K562 (cell line): ENCODE results near the gene MRGPRF. TPM values are rescaled to one million over a fixed set of nuclear protein-coding genes. Genes with fewer than 3 reads are reported as not detected.

ENCODE experiments used
- ATAC-seq: fragments of 200-7000 bp; cut with Tn5 transposase; 3 replicates; pipeline ENCODE4 v1.9.1; 2020; ENCODE audit warnings: moderate library complexity
- BruUV-seq: library from RNA; stranded (reverse); fragments of 400-500 nt; replicated peaks from 2 replicates; lab custom pipeline; 2021; lab: Mats Ljungman, UMichigan
- CTCF ChIA-PET: fragments of 300-600 bp; formaldehyde crosslinking; extraction: SDS; loops from one replicate; lab custom pipeline; 2021; ENCODE audit warnings: low intra/inter-chr PET ratio; lab: Yijun Ruan, JAX
- POLR2A ChIA-PET: fragments of 300-600, 350-650 bp; sonication (Branson Sonifier 250); formaldehyde crosslinking; extraction: SDS; loops from one replicate; lab custom pipeline; 2021; ENCODE audit warnings: antibody characterized with exemption, inconsistent platforms; lab: Yijun Ruan, JAX
- DNase-seq, 4 experiments: peaks; one replicate each; pipeline versions ENCODE4 v3.0.0 to v3.0.0-alpha.2; 2011 to 2018; ENCODE audit warnings: low spot score in 3 of 4, mixed read lengths in 3 of 4; ENCODE audit errors: extremely low read depth in 1 of 4
- FAIRE-seq: peaks from 2 replicates; lab custom pipeline; 2011; peaks lifted over from hg19 to GRCh38; lab: Jason Lieb, UNC
- H2AFZ ChIP-seq: 2 replicates; pipeline ENCODE4 v1.6.0; 2011; ENCODE audit warnings: low read depth, low read length, control low read depth, inconsistent platforms
- H3K27ac ChIP-seq: fragments of 200-600 bp; 3 replicates; pipeline ENCODE4 v1.8.0; 2011; ENCODE audit warnings: low read depth, mild to moderate bottlenecking, control low read depth, inconsistent platforms, low read length, moderate library complexity, mixed read lengths; ENCODE audit errors: extremely low read depth
- H3K27me3 ChIP-seq, 2 experiments: fragments of 300-600 bp in 1 of 2; 2 replicates in 1 of 2; 3 replicates in 1 of 2; pipeline versions ENCODE4 v1.6.0 to v1.8.0; 2011; ENCODE audit warnings: inconsistent platforms in 2 of 2, low read length in 2 of 2, mild to moderate bottlenecking in 1 of 2, mixed read lengths in 1 of 2, moderate library complexity in 1 of 2; ENCODE audit not compliant: control insufficient read depth in 2 of 2, insufficient read depth in 2 of 2
- H3K36me3 ChIP-seq: fragments of 300-600 bp; 3 replicates; pipeline ENCODE4 v1.8.0; 2011; ENCODE audit warnings: mild to moderate bottlenecking, low read length, inconsistent platforms; ENCODE audit not compliant: control insufficient read depth, insufficient read depth
- H3K4me1 ChIP-seq, 2 experiments: fragments of 200-600 bp in 1 of 2; replicated peaks in 1 of 2; 2 replicates in 1 of 2; 3 replicates in 1 of 2; pipeline versions ENCODE4 v1.5.1 to v1.8.0; 2011; ENCODE audit warnings: inconsistent platforms in 2 of 2, low read length in 2 of 2, mild to moderate bottlenecking in 1 of 2, mixed read lengths in 1 of 2, moderate library complexity in 1 of 2; ENCODE audit not compliant: control insufficient read depth in 2 of 2, insufficient read depth in 2 of 2
- H3K4me2 ChIP-seq: 2 replicates; pipeline ENCODE4 v1.6.1; 2011; ENCODE audit warnings: low read length, control low read depth, inconsistent platforms, mixed read lengths; ENCODE audit not compliant: insufficient read depth
- H3K4me3 ChIP-seq: fragments of 200-600 bp; sonication (generic), shearing (Covaris generic); 2 replicates; pipeline ENCODE4 v1.5.1; 2016; ENCODE audit warnings: control low read depth, inconsistent platforms
- H3K79me2 ChIP-seq: fragments of 200-600 bp; 3 replicates; pipeline ENCODE4 v1.8.0; 2011; ENCODE audit warnings: low read length, inconsistent platforms; ENCODE audit not compliant: control insufficient read depth, insufficient read depth
- H3K9ac ChIP-seq, 2 experiments: 2 replicates each; pipeline versions ENCODE4 v1.6.0 to v1.6.1; 2011; ENCODE audit warnings: low read depth in 2 of 2, low read length in 2 of 2, control low read depth in 1 of 2, inconsistent platforms in 1 of 2, mild to moderate bottlenecking in 1 of 2, mixed read lengths in 1 of 2; ENCODE audit not compliant: insufficient read depth in 1 of 2
- H3K9me1 ChIP-seq: one replicate; pipeline ENCODE4 v1.6.0; 2011; ENCODE audit warnings: inconsistent platforms, mild to moderate bottlenecking, low read length, moderate library complexity; ENCODE audit not compliant: control insufficient read depth, insufficient read depth
- H3K9me3 ChIP-seq: replicated peaks from 2 replicates; pipeline ENCODE4 v1.5.1; 2011; ENCODE audit warnings: low read depth, low read length, inconsistent platforms; ENCODE audit not compliant: control insufficient read depth, insufficient read depth
- H4K20me1 ChIP-seq: replicated peaks from 2 replicates; pipeline ENCODE4 v1.6.1; 2011; ENCODE audit warnings: low read length, inconsistent platforms, mixed read lengths; ENCODE audit not compliant: control insufficient read depth, insufficient read depth
- PCBP2 ChIP-seq: fragments of 200-400 bp; formaldehyde crosslinking; IDR thresholded peaks from 2 replicates; pipeline ENCODE4 v1.6.1; 2018; ENCODE audit warnings: low read length, low read depth, mild to moderate bottlenecking, moderate library complexity; ENCODE audit not compliant: poor library complexity, severe bottlenecking
- PKNOX1 ChIP-seq: fragments of 450-650 bp; IDR thresholded peaks from 2 replicates; pipeline ENCODE4 v1.6.1; 2016
- WGBS: fragments of 100-300 bp; shearing (Covaris generic); methylation state at CpG from one replicate; pipeline ENCODE4 v1.1.6; 2016; ENCODE audit warnings: low coverage, mixed read lengths; ENCODE audit not compliant: insufficient coverage; ENCODE audit errors: missing lambda C conversion rate; 5-methylcytosine and 5-hydroxymethylcytosine counted together
- in situ Hi-C: fragments of 300-500 bp; cut with MboI; formaldehyde crosslinking; loops from 4 replicates; pipeline ENCODE4 v1.15.0; 2018; ENCODE audit warnings: inconsistent platforms, mixed read lengths
- intact Hi-C: fragments of 100-400 bp; cut with micrococcal nuclease; formaldehyde crosslinking; loops from 2 replicates; pipeline ENCODE4 v1.14.2; 2022
- polyA plus RNA-seq, 8 experiments: library from polyadenylated mRNA; depleted of rRNA in 4 of 8; stranded (reverse) in 5 of 8; unstranded in 3 of 8; fragments of >200 nt; fragmentation: Nextera tagmentation in 2 of 8; fragmentation: Illumina TruSeq in 1 of 8; extraction: Ambion mirVana in 2 of 8; extraction: Trizol in 1 of 8; gene quantifications; 2 replicates each; pipeline versions ENCODE4 v1.2.1 to v1.2.3, GENCODE V29; 2011 to 2014; ENCODE audit warnings: inconsistent platforms in 1 of 8, missing spikeins in 1 of 8
- total RNA-seq, 7 experiments: library from RNA; depleted of rRNA in 6 of 7; stranded (reverse); fragments of >200 nt in 6 of 7; fragmentation: Illumina TruSeq in 2 of 7; extraction: Trizol in 2 of 7; gene quantifications; 2 replicates each; pipeline versions ENCODE4 v1.2.1 to v1.2.3, GENCODE V29; 2011 to 2021; ENCODE audit warnings: low replicate concordance in 1 of 7

The MRGPRF gene
- total and polyA plus RNA-seq, 9 of the 15 experiments (the other 6 are each of a cell fraction or from before 2014, with no cell fraction given), result not detected

- POLR2A ChIA-PET, result interaction anchor here (0.6 to 2.0 kb wide), 5 partner anchors 10 to 65 kb away, joined by 3 to 8 read pairs (median 3); no protein-coding TSS in a partner anchor
- intact Hi-C loops (no loop called here), in situ Hi-C loops (no loop called here)
- 9% methylated on average over 15 of the region's 21 CpGs for WGBS
- Histone ChIP-seq H3K9me3 (no peaks in the 10 kb centered on the region), H3K27ac (no peak overlapping the region), H3K9me1 (peaks cover 3% of the 10 kb centered on the region), H3K4me3 (no peak overlapping the region), H3K9ac (no peak overlapping the region), H4K20me1 (peaks cover 23% of the 10 kb centered on the region), H2AFZ (no peak overlapping the region), H3K79me2 (no peaks in the 10 kb centered on the region), H3K36me3 (no peaks in the 10 kb centered on the region), H3K4me2 (no peak overlapping the region), H3K4me1 (peaks cover 0 to 45% of the 10 kb centered on the region in 2 experiments; a peak in 3 of 5 replicates), H3K27me3 (peaks cover 29 to 80% of the 10 kb centered on the region in 2 experiments)
- no peak for FAIRE-seq
- DNase-seq, result no peak
- BruUV-seq, result no TSS peak
- CTCF ChIA-PET, result no interaction called here
- no peak for ATAC-seq
- TF ChIP-seq PCBP2, result no peak
- peak; percentile 11; the same call in 1 of the 2 replicates for TF ChIP-seq PKNOX1
Measured at GRCh38 chr11:69012092-69013008, 696 bp downstream of the MRGPRF start.
